Measurements from ENCODE around the gene DOC2B.
"Not testable (repeated sequence)": the region's sequence is repeated elsewhere in the genome, so short reads cannot be mapped to it uniquely, and the experiment has no call there.

The DOC2B gene

GRCh38 chr17:181245-182049 is at the start of gene DOC2B:
TSS of gene DOC2B (minus strand) at chr17:181650. CDS start at chr17:181479, 171 bp downstream.
- no peak for DNase-seq (ENCODE audit: low read depth, low spot score)
- H3K27ac ChIP-seq: no peak within 1 kb of the TSS

GRCh38 chr17:230395-230770 is 48.9 kb upstream of the DOC2B start:
- H3K27ac ChIP-seq: no peak overlapping the region
- no peak for DNase-seq (ENCODE audit: low read depth, low spot score)

- no peak overlapping the region for H3K27ac ChIP-seq
These were observed 48.4 kb upstream of the DOC2B start for GRCh38 chr17:229709-230394.

GRCh38 chr17:228951-229708 is 47.7 kb upstream of the DOC2B start:
- H3K27ac ChIP-seq: no peak overlapping the region
- DNase-seq (ENCODE audit: low read depth, low spot score): no peak

More at GRCh38 chr17:229709-230394, 48.4 kb upstream of the DOC2B start:
- no peak for DNase-seq (ENCODE audit: low read depth, low spot score)

GRCh38 chr17:227946-228615 is 46.6 kb upstream of the DOC2B start:
- H3K27ac ChIP-seq: no peak overlapping the region
- DNase-seq (ENCODE audit: low read depth, low spot score): no peak

- DNase-seq (ENCODE audit: low read depth, low spot score): no peak
- H3K27ac ChIP-seq: no peak overlapping the region
These were observed 45.9 kb upstream of the DOC2B start for GRCh38 chr17:227078-227945.

GRCh38 chr17:226108-227077 is 44.9 kb upstream of the DOC2B start:
- no peak overlapping the region for H3K27ac ChIP-seq
- DNase-seq (ENCODE audit: low read depth, low spot score): no peak

GRCh38 chr17:225551-225950 is 44.1 kb upstream of the DOC2B start:
- no peak for DNase-seq (ENCODE audit: low read depth, low spot score)
- H3K27ac ChIP-seq: no peak overlapping the region

GRCh38 chr17:224576-224975 is 43.1 kb upstream of the DOC2B start:
- not testable (repeated sequence) for H3K27ac ChIP-seq; DNase-seq (ENCODE audit: low read depth, low spot score)

- DNase-seq (ENCODE audit: low read depth, low spot score): no peak
- H3K27ac ChIP-seq: no peak overlapping the region
These were observed 42.4 kb upstream of the DOC2B start for GRCh38 chr17:223723-224471.

GRCh38 chr17:222172-222571 is 40.7 kb upstream of the DOC2B start:
- no peak for DNase-seq (ENCODE audit: low read depth, low spot score)
- H3K27ac ChIP-seq: no peak overlapping the region

GRCh38 chr17:219696-220095 is 38.2 kb upstream of the DOC2B start:
- no peak for DNase-seq (ENCODE audit: low read depth, low spot score)

GRCh38 chr17:218432-219110 is 37.1 kb upstream of the DOC2B start:
- H3K27ac ChIP-seq: no peak overlapping the region
- DNase-seq (ENCODE audit: low read depth, low spot score): no peak

More at GRCh38 chr17:219696-220095, 38.2 kb upstream of the DOC2B start:
- H3K27ac ChIP-seq: no peak overlapping the region

GRCh38 chr17:216625-217024 is 35.2 kb upstream of the DOC2B start:
- H3K27ac ChIP-seq: no peak overlapping the region
- DNase-seq (ENCODE audit: low read depth, low spot score): no peak

- H3K27ac ChIP-seq; DNase-seq (ENCODE audit: low read depth, low spot score): not testable (repeated sequence)
These were observed 34.4 kb upstream of the DOC2B start for GRCh38 chr17:215563-216478.

- DNase-seq (ENCODE audit: low read depth, low spot score): no peak
- no peak overlapping the region for H3K27ac ChIP-seq
These were observed 33.5 kb upstream of the DOC2B start for GRCh38 chr17:214881-215331.

Data from epithelial cell of prostate (primary cell).